NCI-H2107 treated with DMSO at 0.1 percent for 48 hours (cell line): ENCODE measurements around the gene LARP4B.
"Not testable (repeated sequence)": the region's sequence is repeated elsewhere in the genome, so short reads cannot be mapped to it uniquely, and the experiment has no call there.

ENCODE experiments used
- DNase-seq: peaks from one replicate; lab custom pipeline; 2025; ENCODE audit not compliant: unreplicated experiment; lab: John Stamatoyannopoulos, UW

Gene LARP4B

GRCh38 chr10:958856-959255, 27.4 kb upstream of the LARP4B start:
- DNase-seq = no peak

GRCh38 chr10:958106-958505, 26.6 kb upstream of the LARP4B start:
- no peak for DNase-seq

GRCh38 chr10:955820-956217, 24.3 kb upstream of the LARP4B start:
- DNase-seq = no peak

- DNase-seq = peak; percentile 88
Observed at GRCh38 chr10:955127-955819, 23.8 kb upstream of the LARP4B start.

- DNase-seq = no peak
Observed at GRCh38 chr10:954396-954795, 22.9 kb upstream of the LARP4B start.

GRCh38 chr10:953836-954235, 22.3 kb upstream of the LARP4B start:
- DNase-seq = no peak

GRCh38 chr10:949446-949845, 17.9 kb upstream of the LARP4B start:
- DNase-seq = no peak

GRCh38 chr10:948347-948746, 16.8 kb upstream of the LARP4B start:
- DNase-seq = no peak

- DNase-seq = no peak
Observed at GRCh38 chr10:947881-948280, 16.4 kb upstream of the LARP4B start.

GRCh38 chr10:947051-947450, 15.5 kb upstream of the LARP4B start:
- no peak for DNase-seq

GRCh38 chr10:945778-946177, 14.3 kb upstream of the LARP4B start:
- DNase-seq = no peak

GRCh38 chr10:944034-944831, 12.7 kb upstream of the LARP4B start:
- peak; percentile 14 for DNase-seq

- no peak for DNase-seq
Observed at GRCh38 chr10:943334-944033, 12.0 kb upstream of the LARP4B start.

GRCh38 chr10:938941-939678, 7.6 kb upstream of the LARP4B start:
- no peak for DNase-seq

- DNase-seq = no peak
Observed at GRCh38 chr10:934746-935406, 3.4 kb upstream of the LARP4B start.

- not testable (repeated sequence) for DNase-seq
Observed at GRCh38 chr10:934165-934564, 2.7 kb upstream of the LARP4B start.

GRCh38 chr10:932589-932988, 1.1 kb upstream of the LARP4B start:
- no peak for DNase-seq

GRCh38 chr10:930625-931325, 730 bp downstream of the LARP4B start:
- DNase-seq = no peak

GRCh38 chr10:929960-930624, 1.4 kb downstream of the LARP4B start:
- DNase-seq = no peak

- no peak for DNase-seq
Observed at GRCh38 chr10:927131-927530, 4.4 kb downstream of the LARP4B start.
